ENCODE results near the gene UGT1A6.
"Not testable (repeated sequence)": the region's sequence is repeated elsewhere in the genome, so short reads cannot be mapped to it uniquely, and the experiment has no call there.

The UGT1A6 gene

GRCh38 chr2:233736868-233737653, 44.4 kb downstream of the UGT1A6 start:
- DNase-seq = not testable (repeated sequence)

- DNase-seq = no peak
Observed at GRCh38 chr2:233740870-233741269, 48.2 kb downstream of the UGT1A6 start.

GRCh38 chr2:233743464-233744259, 51.0 kb downstream of the UGT1A6 start:
- no peak for DNase-seq

- DNase-seq = no peak
Observed at GRCh38 chr2:233745073-233745755, 52.5 kb downstream of the UGT1A6 start.

GRCh38 chr2:233745838-233746237, 53.1 kb downstream of the UGT1A6 start:
- not testable (repeated sequence) for DNase-seq

- DNase-seq = no peak
Observed at GRCh38 chr2:233746475-233747282, 54.0 kb downstream of the UGT1A6 start.

- no peak for DNase-seq
Observed at GRCh38 chr2:233747283-233747544, 54.5 kb downstream of the UGT1A6 start.

- DNase-seq = not testable (repeated sequence)
Observed at GRCh38 chr2:233750689-233751088, 58.0 kb downstream of the UGT1A6 start.

GRCh38 chr2:233751212-233752009, 58.7 kb downstream of the UGT1A6 start:
- not testable (repeated sequence) for DNase-seq

- no peak for DNase-seq
Observed at GRCh38 chr2:233754872-233755611, 62.4 kb downstream of the UGT1A6 start.

GRCh38 chr2:233756429-233757081, 63.9 kb downstream of the UGT1A6 start:
- no peak for DNase-seq

- DNase-seq = no peak
Observed at GRCh38 chr2:233758141-233758540, 65.5 kb downstream of the UGT1A6 start.

GRCh38 chr2:233758849-233759248, 66.2 kb downstream of the UGT1A6 start:
- no peak for DNase-seq

- DNase-seq = no peak
Observed at GRCh38 chr2:233760043-233760442, 67.4 kb downstream of the UGT1A6 start, which contains the start of gene UGT1A1. UGT1A1 (plus strand) TSS chr2:233760270; CDS start chr2:233760288, 18 bp downstream.

- DNase-seq = no peak
Observed at GRCh38 chr2:233761040-233761769, 68.5 kb downstream of the UGT1A6 start.

- DNase-seq = no peak
Observed at GRCh38 chr2:233764264-233764663, 71.6 kb downstream of the UGT1A6 start.

GRCh38 chr2:233764761-233765160, 72.1 kb downstream of the UGT1A6 start:
- no peak for DNase-seq

GRCh38 chr2:233766416-233766815, 73.7 kb downstream of the UGT1A6 start:
- DNase-seq = no peak

GRCh38 chr2:233768076-233768475, 75.4 kb downstream of the UGT1A6 start:
- DNase-seq = no peak

GRCh38 chr2:233769260-233769659, 76.6 kb downstream of the UGT1A6 start:
- DNase-seq = no peak
